Activated CD4-positive, CD25-positive, alpha-beta regulatory T cell treated with anti-CD3 and anti-CD28 coated beads, Interleukin-2, amount 50 U/mL, for 24 hours (primary cell): ENCODE results near the gene ANKRD13B.
A peak's percentile ranks its signal among the peaks of the same experiment; 100 is the strongest.

ENCODE experiments used
- ATAC-seq, 2 donors: fragments of 150-1000 bp; cut with Tn5 transposase; one replicate each; pipeline ENCODE4 v1.10.0; 2021; ENCODE audit warnings: mild to moderate bottlenecking in 1 of 2, moderate library complexity in 1 of 2

Gene ANKRD13B

GRCh38 chr17:29618272-29619065 lies 25.5 kb downstream of the ANKRD13B start:
- ATAC-seq: no peak

- no peak for ATAC-seq
Observed at GRCh38 chr17:29619251-29619650, 26.3 kb downstream of the ANKRD13B start.

DNA sequence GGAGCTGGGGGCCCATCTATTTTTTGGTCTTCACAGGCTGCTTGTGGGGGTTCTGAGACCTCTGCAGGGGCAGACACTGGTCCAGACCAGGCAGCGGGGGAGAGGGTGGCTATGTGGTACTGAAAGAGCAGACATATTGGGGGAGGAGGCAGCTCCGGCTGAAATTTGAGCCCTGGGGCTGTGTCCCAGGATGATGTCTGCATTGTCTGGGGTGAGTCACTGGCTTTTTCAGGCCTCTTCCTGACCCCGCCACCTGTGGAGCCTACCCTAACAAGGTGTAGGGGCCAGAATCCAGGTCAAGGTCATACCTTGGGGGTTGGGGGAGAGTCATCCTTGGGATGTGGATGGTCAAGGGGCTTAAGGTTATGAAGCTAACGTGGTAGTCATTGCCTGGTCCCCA lies 27.3 kb downstream of the ANKRD13B start:
- ATAC-seq: no peak

DNA sequence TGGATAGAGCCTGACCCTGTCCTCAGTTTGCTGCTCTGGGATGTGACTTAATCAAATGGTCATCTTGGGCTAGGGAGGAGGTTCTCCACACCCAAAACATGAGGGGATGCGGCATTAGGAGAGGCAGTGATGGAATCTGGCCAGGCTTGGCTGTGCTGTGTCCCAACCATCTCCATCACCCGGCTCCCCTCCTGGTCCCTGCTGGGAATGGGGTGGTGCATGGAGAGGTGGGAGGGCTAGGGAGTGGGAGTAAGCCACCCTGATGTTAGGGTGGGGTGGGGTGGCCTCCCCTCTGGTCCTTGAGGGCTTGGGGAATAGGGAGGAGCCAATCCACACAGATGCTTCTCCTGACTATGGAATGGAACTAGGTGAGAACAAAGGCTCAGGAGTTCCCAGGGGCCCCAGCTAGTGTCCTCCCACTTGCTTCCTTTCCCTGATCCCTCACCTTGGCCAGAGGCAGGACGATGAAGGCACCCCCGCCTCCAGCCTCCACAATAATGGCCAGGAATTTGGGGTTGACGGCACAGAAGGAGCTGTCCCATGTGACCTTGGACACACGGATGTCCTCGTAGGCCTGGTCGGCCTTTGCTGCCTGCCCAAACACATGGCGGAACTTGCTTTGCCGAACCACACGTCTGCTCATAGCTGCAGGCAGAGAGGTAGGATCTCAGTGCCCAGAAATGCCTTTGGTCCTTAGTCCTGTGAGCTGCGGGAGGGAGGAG lies 28.0 kb downstream of the ANKRD13B start:
- ATAC-seq: no peak

GRCh38 chr17:29621751-29622194 lies 28.8 kb downstream of the ANKRD13B start:
- ATAC-seq: no peak

DNA sequence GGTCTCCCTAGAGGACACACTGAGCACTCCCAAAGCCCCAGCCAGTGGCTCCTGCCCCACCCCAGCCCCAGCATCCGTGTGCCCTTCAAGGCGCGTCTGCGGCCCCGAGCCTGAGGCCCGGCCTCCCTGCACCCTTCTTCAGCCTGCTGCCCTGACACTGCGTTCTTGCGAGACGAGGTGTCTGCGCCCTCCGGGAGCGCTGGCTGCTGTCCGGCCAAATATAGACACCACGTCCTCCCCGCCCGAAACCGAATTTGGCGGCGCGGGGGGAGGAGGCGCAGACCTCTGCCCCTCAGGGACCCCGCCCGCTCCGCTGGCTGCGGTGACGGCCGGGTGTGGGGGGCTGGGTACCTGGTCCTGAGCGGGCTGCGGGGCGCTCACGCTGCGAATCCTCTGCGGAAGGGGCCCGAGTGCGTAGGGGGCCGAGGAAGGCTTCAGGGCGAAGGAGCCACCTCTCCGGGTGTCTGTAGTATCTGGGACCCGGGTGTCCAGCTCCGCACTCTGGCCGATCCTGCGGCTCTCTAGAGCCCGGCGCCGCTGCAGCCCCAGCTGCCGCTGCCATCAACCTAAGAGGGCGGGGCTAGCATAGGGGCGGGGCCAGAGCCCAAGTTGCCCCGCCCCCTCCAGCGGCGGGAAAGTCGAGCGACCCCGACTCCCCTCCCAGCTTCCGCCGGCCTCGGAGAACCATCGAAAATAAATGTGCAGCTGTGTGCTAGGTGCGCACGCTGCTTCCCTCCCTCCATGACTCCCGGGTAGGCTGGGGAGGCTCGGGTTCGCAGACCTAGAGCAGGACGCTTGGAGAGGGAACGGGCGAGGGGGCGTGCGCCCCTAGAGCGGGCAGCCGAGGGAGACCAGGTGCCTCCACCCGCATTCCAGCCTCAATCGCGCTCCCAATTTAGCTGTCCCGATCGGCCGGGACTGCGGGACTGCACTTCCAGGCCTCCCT lies 29.7 kb downstream of the ANKRD13B start, which contains the start of gene CORO6:
Gene CORO6, minus strand, starts transcription at position 576 of the 946 bp plus-strand sequence. CDS start 1,491 bp downstream, outside the sequence.
- ATAC-seq: peak; percentile 25 to 42

DNA sequence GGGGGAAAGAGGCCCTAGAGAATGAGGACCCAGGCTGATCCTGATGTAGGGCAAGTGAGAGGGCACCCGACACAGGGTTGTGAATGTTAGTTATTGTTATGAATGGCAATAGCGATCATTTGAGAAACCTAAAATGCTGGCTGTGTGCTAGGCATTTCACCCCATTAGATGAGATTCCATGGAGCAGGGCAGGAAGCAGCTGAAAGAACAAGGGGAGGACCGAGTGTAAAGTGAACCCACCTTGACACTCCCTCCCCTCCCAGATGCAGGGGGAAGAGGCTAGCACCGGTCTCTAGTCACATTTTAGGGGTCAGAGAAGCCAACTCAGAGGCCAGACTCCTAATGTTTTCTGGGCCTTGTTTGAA lies 30.3 kb downstream of the ANKRD13B start:
- no peak for ATAC-seq

DNA sequence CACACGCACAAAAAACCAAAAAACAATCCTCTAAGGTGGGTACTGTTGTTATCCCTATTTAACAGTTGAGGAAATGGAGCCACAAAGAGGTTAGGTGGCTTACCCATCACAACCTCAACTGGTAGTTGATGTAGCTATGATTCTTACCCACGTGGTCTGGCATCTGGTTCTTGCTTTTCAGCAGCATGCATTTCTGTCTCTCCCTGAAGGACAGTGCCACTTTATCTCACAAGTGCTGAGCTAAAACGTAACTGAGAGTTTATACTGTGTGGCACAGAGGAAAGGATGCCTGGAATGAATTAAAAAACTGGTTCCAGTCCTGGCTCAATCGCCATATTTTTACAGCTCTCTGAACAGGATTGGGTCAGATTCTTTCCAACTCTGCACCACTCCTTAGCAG lies 31.7 kb downstream of the ANKRD13B start:
- peak in 1 of 2 donors; percentile 19 for ATAC-seq

- ATAC-seq: no peak
Observed at GRCh38 chr17:29625037-29625750, 32.3 kb downstream of the ANKRD13B start.

DNA sequence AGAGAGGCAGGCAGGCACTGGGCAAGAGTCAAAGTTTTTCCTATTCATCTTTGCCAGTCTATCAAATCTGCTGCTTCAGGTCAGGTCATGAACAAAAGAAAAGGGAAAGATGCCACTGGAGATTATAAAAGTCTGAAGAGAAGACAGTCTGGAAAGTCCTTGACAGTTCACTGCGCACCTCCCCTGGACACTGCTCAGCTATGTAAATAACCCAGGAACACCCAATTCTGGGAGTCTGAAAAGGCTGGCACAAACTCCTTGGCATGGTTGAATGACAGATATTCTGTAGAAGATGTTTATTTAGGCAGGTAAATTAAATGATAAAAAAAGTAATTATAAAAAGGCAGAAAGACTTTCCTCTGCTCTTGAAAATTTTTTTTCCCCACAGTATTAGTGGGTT lies 35.0 kb downstream of the ANKRD13B start:
- no peak for ATAC-seq

GRCh38 chr17:29628644-29629043 lies 35.7 kb downstream of the ANKRD13B start:
- ATAC-seq: no peak

DNA sequence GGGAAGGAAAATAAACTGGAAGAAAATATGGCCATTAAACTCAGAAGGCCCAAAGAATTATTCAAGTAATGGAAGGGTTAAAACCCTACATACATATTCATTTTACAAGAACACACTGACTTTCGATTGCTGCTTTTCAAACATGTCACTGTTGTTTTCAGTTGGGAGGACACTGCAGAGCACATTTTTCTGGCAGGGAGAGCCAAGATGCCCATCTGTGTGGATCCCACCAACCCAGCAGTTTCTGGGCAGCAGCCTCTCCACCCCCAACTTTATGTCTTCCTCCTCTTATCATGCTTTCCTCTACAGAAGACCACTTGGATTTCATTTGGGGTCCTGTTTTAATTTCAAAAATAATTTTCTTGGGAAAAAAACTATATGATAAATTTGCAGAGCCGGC lies 36.9 kb downstream of the ANKRD13B start:
- no peak for ATAC-seq

DNA sequence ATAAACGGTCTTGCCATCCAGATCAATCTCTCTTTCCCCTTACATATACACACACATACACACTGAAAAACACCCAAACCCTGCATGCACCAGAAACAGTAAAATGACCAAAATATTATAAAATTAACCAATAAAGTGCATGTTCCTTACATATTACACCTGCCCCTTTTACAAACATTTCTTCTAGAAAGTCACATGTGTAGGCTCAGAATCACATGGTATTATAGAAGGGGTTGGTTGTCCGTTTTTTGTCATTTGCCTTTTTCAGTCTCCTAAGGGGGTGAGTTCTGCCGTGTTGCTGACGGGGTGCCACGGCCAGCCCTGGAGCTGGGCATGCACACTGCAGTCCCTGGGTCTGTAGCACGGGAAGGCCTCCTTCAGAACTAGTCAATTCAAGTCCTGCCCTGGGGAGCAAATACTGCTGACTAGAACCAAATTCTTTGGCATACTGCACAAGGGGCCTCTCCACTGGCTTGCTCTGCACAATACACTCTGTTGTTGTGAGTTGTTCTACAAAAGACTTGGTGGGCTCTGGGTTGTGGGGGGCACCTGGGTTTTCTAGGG lies 37.8 kb downstream of the ANKRD13B start:
- no peak for ATAC-seq

DNA sequence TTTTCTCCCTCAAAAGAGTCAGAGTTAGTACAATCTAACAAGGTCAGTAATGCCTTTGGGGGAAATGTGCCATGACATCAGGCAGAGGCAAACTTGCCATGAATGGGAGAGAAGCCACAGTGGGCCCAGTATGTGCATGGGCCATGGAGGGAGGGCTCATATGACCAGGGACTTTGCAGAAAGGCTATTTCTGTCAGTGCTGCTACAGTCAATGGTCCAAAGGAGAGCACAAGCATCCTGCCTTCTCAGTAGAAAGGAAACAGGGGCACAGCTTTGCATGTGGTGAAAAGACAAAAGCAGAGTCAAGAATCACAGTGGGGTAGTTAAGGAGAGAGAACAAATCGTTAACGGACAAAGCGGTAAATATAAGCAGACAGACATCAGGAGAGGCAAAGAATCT lies 41.0 kb downstream of the ANKRD13B start:
- ATAC-seq: no peak

GRCh38 chr17:29640413-29640812 lies 47.5 kb downstream of the ANKRD13B start:
- no peak for ATAC-seq

- no peak for ATAC-seq
Observed at GRCh38 chr17:29640981-29641642, 48.2 kb downstream of the ANKRD13B start.

DNA sequence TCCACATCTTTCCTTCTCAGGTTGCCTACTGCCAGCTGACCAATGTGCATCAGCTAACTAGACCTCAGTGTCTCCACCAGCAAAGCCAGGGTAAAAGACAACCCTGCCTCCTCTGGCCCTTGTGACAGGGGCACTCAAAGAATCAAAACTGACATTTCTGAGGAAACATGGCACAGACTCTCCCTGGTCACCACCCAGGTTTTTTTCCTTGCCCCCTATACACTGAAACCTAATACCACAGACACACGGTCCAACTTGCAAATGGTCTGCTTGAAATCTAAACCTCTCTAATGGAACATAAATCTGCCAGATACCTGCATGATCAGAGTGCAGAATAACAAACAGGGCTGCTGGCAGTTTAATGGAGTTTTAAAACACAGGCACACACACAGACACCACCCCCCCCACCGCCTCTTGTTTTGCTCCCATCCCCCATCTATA lies 49.3 kb downstream of the ANKRD13B start:
- ATAC-seq: no peak

GRCh38 chr17:29643817-29644160 lies 50.9 kb downstream of the ANKRD13B start:
- no peak for ATAC-seq

GRCh38 chr17:29645515-29646051 lies 52.7 kb downstream of the ANKRD13B start:
- no peak for ATAC-seq

DNA sequence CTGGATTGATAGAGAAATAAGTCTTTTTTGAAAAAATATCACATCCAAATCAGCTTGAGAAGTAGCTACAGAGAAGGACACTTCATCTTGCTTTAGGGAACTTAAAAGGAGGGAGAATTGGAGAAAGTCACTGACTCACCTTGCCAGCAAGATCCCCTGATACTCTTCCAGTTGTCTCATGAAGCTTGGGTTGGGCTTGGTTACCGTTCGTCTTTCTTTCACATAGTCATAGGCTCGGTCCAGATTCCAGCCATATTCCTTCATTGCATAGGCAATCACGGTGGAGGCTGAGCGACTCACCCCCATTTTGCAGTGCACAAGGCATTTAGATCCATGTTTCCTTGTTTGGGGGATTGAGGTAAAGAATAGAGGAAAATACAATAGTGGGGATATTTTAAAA lies 55.1 kb downstream of the ANKRD13B start:
- ATAC-seq: no peak

DNA sequence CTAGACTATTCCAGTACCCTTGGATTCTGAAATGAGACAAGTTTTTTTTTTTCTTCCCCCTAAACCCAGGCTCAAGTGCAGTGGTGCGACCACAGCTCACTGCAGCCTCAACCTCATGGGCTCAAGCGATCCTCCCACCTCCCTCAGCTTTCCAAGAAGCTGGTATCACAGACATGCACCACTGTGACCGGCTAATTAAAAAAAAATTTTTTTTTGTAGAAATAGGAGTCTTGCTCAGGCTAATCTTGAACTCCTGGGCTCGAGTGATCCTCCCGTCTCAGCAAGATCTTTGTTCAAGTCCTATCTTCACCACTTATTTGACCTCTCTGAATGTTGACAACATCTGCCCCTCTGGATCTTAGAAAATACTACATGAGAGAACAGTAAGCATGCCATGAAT lies 56.4 kb downstream of the ANKRD13B start:
- ATAC-seq: no peak
